Measurements from ENCODE around the gene GSTM1.
A peak's percentile ranks its signal among the peaks of the same experiment; 100 is the strongest.

Gene GSTM1

GRCh38 chr1:109687641-109688499, at the start of gene GSTM1:
GSTM1 (plus strand) TSS chr1:109687817; CDS start chr1:109687874, 57 bp downstream.
- no peak for DNase-seq

GRCh38 chr1:109639063-109639840, 48.4 kb upstream of the GSTM1 start:
- no peak for DNase-seq

GRCh38 chr1:109639841-109640184, 47.8 kb upstream of the GSTM1 start:
- DNase-seq, result no peak

- DNase-seq, result peak; percentile 65
These were observed 47.2 kb upstream of the GSTM1 start for GRCh38 chr1:109640285-109640865.

GRCh38 chr1:109641078-109641740, 46.4 kb upstream of the GSTM1 start:
- no peak for DNase-seq

- DNase-seq, result no peak
These were observed 45.8 kb upstream of the GSTM1 start for GRCh38 chr1:109641861-109642260.

- no peak for DNase-seq
These were observed 45.0 kb upstream of the GSTM1 start for GRCh38 chr1:109642626-109643025.

GRCh38 chr1:109643385-109644230, 44.0 kb upstream of the GSTM1 start:
- DNase-seq, result peak; percentile 84

GRCh38 chr1:109644670-109645069, 42.9 kb upstream of the GSTM1 start:
- DNase-seq, result no peak

GRCh38 chr1:109649491-109649914, 38.1 kb upstream of the GSTM1 start:
- DNase-seq, result no peak

- no peak for DNase-seq
These were observed 37.0 kb upstream of the GSTM1 start for GRCh38 chr1:109650609-109651008.

- no peak for DNase-seq
These were observed 35.2 kb upstream of the GSTM1 start for GRCh38 chr1:109652402-109652801.

GRCh38 chr1:109653306-109653705, 34.3 kb upstream of the GSTM1 start:
- no peak for DNase-seq

- no peak for DNase-seq
These were observed 33.1 kb upstream of the GSTM1 start for GRCh38 chr1:109654519-109654918.

GRCh38 chr1:109655615-109656519, 31.8 kb upstream of the GSTM1 start, which contains the start of gene GSTM4:
GSTM4 (plus strand) TSS chr1:109656099; CDS start chr1:109656390, 291 bp downstream.
- no peak for DNase-seq

- DNase-seq, result no peak
These were observed 30.2 kb upstream of the GSTM1 start for GRCh38 chr1:109657395-109657794.

- no peak for DNase-seq
These were observed 29.6 kb upstream of the GSTM1 start for GRCh38 chr1:109657970-109658369.

- DNase-seq, result no peak
These were observed 29.0 kb upstream of the GSTM1 start for GRCh38 chr1:109658533-109659042.

GRCh38 chr1:109659145-109659544, 28.5 kb upstream of the GSTM1 start:
- DNase-seq, result no peak

- DNase-seq, result peak; percentile 93
These were observed 27.5 kb upstream of the GSTM1 start for GRCh38 chr1:109659997-109660690.

Data from NCI-H2107 (cell line).